ENCODE results near the gene GBX1.

Gene GBX1

GRCh38 chr7:151209588-151209987 is 42.1 kb upstream of the GBX1 start:
- no peak overlapping the region for H3K4me2 ChIP-seq (ENCODE audit: low read depth, low read length, poor library complexity, severe bottlenecking)
- H3F3A ChIP-seq (ENCODE audit: insufficient read depth): no peaks in the 10 kb centered on the region
- no peaks in the 10 kb centered on the region for H3K27me3 ChIP-seq (ENCODE audit: low read length)
- no peaks in the 10 kb centered on the region for H3K9me3 ChIP-seq (ENCODE audit: insufficient read depth, low read length)
- no peak overlapping the region for H2AFZ ChIP-seq (ENCODE audit: low read depth, low read length, severe bottlenecking)
- no peak for TF ChIP-seq CTCF (IDR thresholded peaks at IDR 0.05; ENCODE audit: insufficient read depth, low read length, poor library complexity, severe bottlenecking)
- TF ChIP-seq EZH2phosphoT487 (conservative IDR thresholded peaks at IDR 0.05; ENCODE audit: low read length): no peak
- no peaks in the 10 kb centered on the region for H3K79me2 ChIP-seq (ENCODE audit: insufficient read depth, low read length)
- H3K27ac ChIP-seq (ENCODE audit: low read depth, low read length): no peak overlapping the region
- H4K20me1 ChIP-seq (ENCODE audit: low read depth, low read length): no peaks in the 10 kb centered on the region
- no peaks in the 10 kb centered on the region for H3K36me3 ChIP-seq (ENCODE audit: low read length)
- no peaks in the 10 kb centered on the region for H3K9me2 ChIP-seq (replicated peaks; ENCODE audit: insufficient read depth, low read length)
- H3K9ac ChIP-seq (ENCODE audit: low read length): no peak overlapping the region
- H3K4me3 ChIP-seq (ENCODE audit: insufficient read depth, low read length, poor library complexity, severe bottlenecking): no peak overlapping the region

DNA sequence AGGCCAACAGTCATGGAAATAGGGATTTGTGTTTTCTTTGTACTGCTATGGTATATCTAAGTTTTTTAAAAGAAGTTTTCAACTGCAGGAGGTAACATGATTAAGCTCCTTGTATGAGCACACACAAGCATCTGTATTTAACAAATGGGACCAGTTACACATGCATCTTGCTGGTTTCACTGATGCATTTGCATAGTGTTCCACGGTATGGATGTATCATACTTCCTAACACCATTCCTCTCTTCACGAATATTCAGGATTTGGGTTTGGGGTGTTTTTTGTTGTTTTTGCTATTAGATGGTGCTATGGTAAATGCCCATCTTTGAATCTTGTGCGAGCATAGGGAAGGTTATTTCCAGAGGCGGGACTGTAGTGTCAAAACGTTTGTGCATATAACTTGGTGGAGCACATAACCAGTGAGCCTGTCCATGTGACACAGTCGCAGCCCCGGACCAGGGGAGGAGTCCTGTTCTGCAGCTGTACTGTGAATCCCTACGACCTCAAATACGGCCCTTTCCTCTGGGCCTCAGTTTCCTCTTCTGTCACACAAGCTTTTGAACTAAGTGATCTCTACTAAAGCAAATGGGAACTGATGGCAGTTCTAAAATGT is 40.9 kb upstream of the GBX1 start:
- no peaks in the 10 kb centered on the region for H3K9me2 ChIP-seq (replicated peaks; ENCODE audit: insufficient read depth, low read length)
- no peaks in the 10 kb centered on the region for H3K9me3 ChIP-seq (ENCODE audit: insufficient read depth, low read length)
- no peaks in the 10 kb centered on the region for H3K79me2 ChIP-seq (ENCODE audit: insufficient read depth, low read length)
- H3K4me2 ChIP-seq (ENCODE audit: low read depth, low read length, poor library complexity, severe bottlenecking): no peak overlapping the region
- H3F3A ChIP-seq (ENCODE audit: insufficient read depth): no peaks in the 10 kb centered on the region
- no peak overlapping the region for H3K9ac ChIP-seq (ENCODE audit: low read length)
- no peak overlapping the region for H3K27ac ChIP-seq (ENCODE audit: low read depth, low read length)
- H4K20me1 ChIP-seq (ENCODE audit: low read depth, low read length): no peaks in the 10 kb centered on the region
- H3K27me3 ChIP-seq (ENCODE audit: low read length): no peaks in the 10 kb centered on the region
- H3K36me3 ChIP-seq (ENCODE audit: low read length): no peaks in the 10 kb centered on the region
- H3K4me3 ChIP-seq (ENCODE audit: insufficient read depth, low read length, poor library complexity, severe bottlenecking): no peak overlapping the region
- no peak overlapping the region for H2AFZ ChIP-seq (ENCODE audit: low read depth, low read length, severe bottlenecking)
- no peak for TF ChIP-seq EZH2phosphoT487 (conservative IDR thresholded peaks at IDR 0.05; ENCODE audit: low read length)

- Histone ChIP-seq H3K9ac (ENCODE audit: low read length) (no peak overlapping the region), H3K79me2 (ENCODE audit: insufficient read depth, low read length) (no peaks in the 10 kb centered on the region), H3K9me3 (ENCODE audit: insufficient read depth, low read length) (no peaks in the 10 kb centered on the region), H3K36me3 (ENCODE audit: low read length) (no peaks in the 10 kb centered on the region), H3K4me2 (ENCODE audit: low read depth, low read length, poor library complexity, severe bottlenecking) (no peak overlapping the region), H3K27ac (ENCODE audit: low read depth, low read length) (no peak overlapping the region), H3F3A (ENCODE audit: insufficient read depth) (no peaks in the 10 kb centered on the region), H2AFZ (ENCODE audit: low read depth, low read length, severe bottlenecking) (no peak overlapping the region), H3K9me2 (replicated peaks; ENCODE audit: insufficient read depth, low read length) (no peaks in the 10 kb centered on the region), H3K4me3 (ENCODE audit: insufficient read depth, low read length, poor library complexity, severe bottlenecking) (no peak overlapping the region), H4K20me1 (ENCODE audit: low read depth, low read length) (no peaks in the 10 kb centered on the region), H3K27me3 (ENCODE audit: low read length) (no peaks in the 10 kb centered on the region)
- no peak for TF ChIP-seq EZH2phosphoT487 (conservative IDR thresholded peaks at IDR 0.05; ENCODE audit: low read length)
These were observed 40.3 kb upstream of the GBX1 start for GRCh38 chr7:151207804-151208203.

GRCh38 chr7:151207315-151207714 is 39.8 kb upstream of the GBX1 start:
- TF ChIP-seq CTCF (IDR thresholded peaks at IDR 0.05; ENCODE audit: insufficient read depth, low read length, poor library complexity, severe bottlenecking): no peak
- TF ChIP-seq EZH2phosphoT487 (conservative IDR thresholded peaks at IDR 0.05; ENCODE audit: low read length): no peak
- Histone ChIP-seq H3K79me2 (ENCODE audit: insufficient read depth, low read length) (no peaks in the 10 kb centered on the region), H2AFZ (ENCODE audit: low read depth, low read length, severe bottlenecking) (no peak overlapping the region)

More at GRCh38 chr7:151207315-151207714, 39.8 kb upstream of the GBX1 start:
- Histone ChIP-seq H3K4me3 (ENCODE audit: insufficient read depth, low read length, poor library complexity, severe bottlenecking) (no peak overlapping the region), H3F3A (ENCODE audit: insufficient read depth) (no peaks in the 10 kb centered on the region), H3K27ac (ENCODE audit: low read depth, low read length) (no peak overlapping the region), H3K9me3 (ENCODE audit: insufficient read depth, low read length) (no peaks in the 10 kb centered on the region), H3K4me2 (ENCODE audit: low read depth, low read length, poor library complexity, severe bottlenecking) (no peak overlapping the region), H3K9ac (ENCODE audit: low read length) (no peak overlapping the region), H3K36me3 (ENCODE audit: low read length) (no peaks in the 10 kb centered on the region), H4K20me1 (ENCODE audit: low read depth, low read length) (no peaks in the 10 kb centered on the region), H3K27me3 (ENCODE audit: low read length) (no peaks in the 10 kb centered on the region), H3K9me2 (replicated peaks; ENCODE audit: insufficient read depth, low read length) (no peaks in the 10 kb centered on the region)

Measured in SU-DHL-6 (cell line).